OCI-LY3 (cell line): Measurements from ENCODE around the gene SPDEF.

ENCODE experiments used
- H2AFZ ChIP-seq: fragments of 200-600, 300-600 bp; shearing (Covaris generic); 2 replicates; pipeline ENCODE4 v1.6.0; 2014; ENCODE audit warnings: antibody characterized with exemption, low read depth, low read length
- H3K27ac ChIP-seq: fragments of 200-600, 300-600 bp; sonication (generic); 2 replicates; pipeline ENCODE4 v1.5.1; 2014; ENCODE audit warnings: mild to moderate bottlenecking, low read length, moderate library complexity, mixed read lengths
- H3K27me3 ChIP-seq: fragments of 200-600, 300-600 bp; sonication (generic); 2 replicates; pipeline ENCODE4 v1.6.1; 2014; ENCODE audit warnings: low read depth, low read length, mixed read lengths
- H3K36me3 ChIP-seq: fragments of 200-600, 300-600 bp; sonication (generic); replicated peaks from 2 replicates; pipeline ENCODE3; 2014; ENCODE audit warnings: low read depth, low read length, mixed read lengths
- H3K4me1 ChIP-seq: fragments of 300-600, 200-600 bp; sonication (generic); 2 replicates; pipeline ENCODE4 v1.6.1; 2014; ENCODE audit warnings: low read length, mixed read lengths
- H3K4me2 ChIP-seq: fragments of 200-600, 300-600 bp; sonication (generic); 2 replicates; pipeline ENCODE4 v1.6.1; 2014; ENCODE audit warnings: low read length, mixed read lengths
- H3K4me3 ChIP-seq: fragments of 300-600, 200-600 bp; sonication (generic); 2 replicates; pipeline ENCODE4 v1.5.1; 2014; ENCODE audit warnings: antibody characterized with exemption, mild to moderate bottlenecking, low read length, moderate library complexity
- H3K79me2 ChIP-seq: fragments of 300-600, 200-600 bp; shearing (Covaris generic); 2 replicates; pipeline ENCODE4 v1.6.1; 2014; ENCODE audit warnings: mild to moderate bottlenecking, low read length, mixed read lengths
- H3K9ac ChIP-seq: fragments of 300-600, 200-600 bp; shearing (Covaris generic); 2 replicates; pipeline ENCODE4 v1.6.0; 2014; ENCODE audit warnings: mild to moderate bottlenecking, low read length, moderate library complexity
- H3K9me3 ChIP-seq: fragments of 200-600, 300-600 bp; shearing (Covaris generic); 2 replicates; pipeline ENCODE4 v1.6.1; 2014; ENCODE audit warnings: low read length, mixed read lengths; ENCODE audit not compliant: insufficient read depth
- H4K20me1 ChIP-seq: fragments of 200-600, 300-600 bp; sonication (generic); 2 replicates; pipeline ENCODE4 v1.6.1; 2016; ENCODE audit warnings: low read length, mixed read lengths; ENCODE audit not compliant: insufficient read depth
- EZH2phosphoT487 ChIP-seq: fragments of 200-600 bp; shearing (Covaris generic); IDR thresholded peaks from 2 replicates; pipeline ENCODE4 v1.6.1; 2018; ENCODE audit warnings: antibody characterized with exemption, mixed run types, low read depth
- TF ChIP-seq, protein P1 (sequence below): fragments of 200-600, 300-600 bp; sonication (generic); IDR thresholded peaks from 2 replicates; pipeline ENCODE4 v1.5.1; 2014; ENCODE audit warnings: antibody characterized with exemption, low read length, low read depth

SPDEF gene

GRCh38 chr6:34522761-34523160 is 33.4 kb downstream of the SPDEF start:
- no peak overlapping the region for H3K4me2 ChIP-seq
- H3K27ac ChIP-seq, result no peak overlapping the region
- H3K4me3 ChIP-seq, result no peak overlapping the region
- no peaks in the 10 kb centered on the region for H4K20me1 ChIP-seq
- TF ChIP-seq EZH2phosphoT487, result no peak
- TF ChIP-seq, protein P1, sequence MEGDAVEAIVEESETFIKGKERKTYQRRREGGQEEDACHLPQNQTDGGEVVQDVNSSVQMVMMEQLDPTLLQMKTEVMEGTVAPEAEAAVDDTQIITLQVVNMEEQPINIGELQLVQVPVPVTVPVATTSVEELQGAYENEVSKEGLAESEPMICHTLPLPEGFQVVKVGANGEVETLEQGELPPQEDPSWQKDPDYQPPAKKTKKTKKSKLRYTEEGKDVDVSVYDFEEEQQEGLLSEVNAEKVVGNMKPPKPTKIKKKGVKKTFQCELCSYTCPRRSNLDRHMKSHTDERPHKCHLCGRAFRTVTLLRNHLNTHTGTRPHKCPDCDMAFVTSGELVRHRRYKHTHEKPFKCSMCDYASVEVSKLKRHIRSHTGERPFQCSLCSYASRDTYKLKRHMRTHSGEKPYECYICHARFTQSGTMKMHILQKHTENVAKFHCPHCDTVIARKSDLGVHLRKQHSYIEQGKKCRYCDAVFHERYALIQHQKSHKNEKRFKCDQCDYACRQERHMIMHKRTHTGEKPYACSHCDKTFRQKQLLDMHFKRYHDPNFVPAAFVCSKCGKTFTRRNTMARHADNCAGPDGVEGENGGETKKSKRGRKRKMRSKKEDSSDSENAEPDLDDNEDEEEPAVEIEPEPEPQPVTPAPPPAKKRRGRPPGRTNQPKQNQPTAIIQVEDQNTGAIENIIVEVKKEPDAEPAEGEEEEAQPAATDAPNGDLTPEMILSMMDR, result no peak
- no peaks in the 10 kb centered on the region for H3K79me2 ChIP-seq
- no peak overlapping the region for H2AFZ ChIP-seq
- peaks cover 9% of the 10 kb centered on the region for H3K4me1 ChIP-seq
- H3K9me3 ChIP-seq, result no peaks in the 10 kb centered on the region
- no peaks in the 10 kb centered on the region for H3K27me3 ChIP-seq
- H3K9ac ChIP-seq, result no peak overlapping the region
- H3K36me3 ChIP-seq, result no peaks in the 10 kb centered on the region

- no peak overlapping the region for H3K4me3 ChIP-seq
- no peaks in the 10 kb centered on the region for H4K20me1 ChIP-seq
- H3K27ac ChIP-seq, result no peak overlapping the region
- no peak overlapping the region for H3K4me2 ChIP-seq
- no peak overlapping the region for H3K9ac ChIP-seq
- H3K27me3 ChIP-seq, result no peaks in the 10 kb centered on the region
- H2AFZ ChIP-seq, result no peak overlapping the region
- TF ChIP-seq EZH2phosphoT487, result no peak
- TF ChIP-seq, protein P1, result no peak
- H3K4me1 ChIP-seq, result peaks cover 4% of the 10 kb centered on the region
- no peaks in the 10 kb centered on the region for H3K9me3 ChIP-seq
- no peaks in the 10 kb centered on the region for H3K36me3 ChIP-seq
- no peaks in the 10 kb centered on the region for H3K79me2 ChIP-seq
Measured at GRCh38 chr6:34521463-34522285, 34.5 kb downstream of the SPDEF start.

DNA sequence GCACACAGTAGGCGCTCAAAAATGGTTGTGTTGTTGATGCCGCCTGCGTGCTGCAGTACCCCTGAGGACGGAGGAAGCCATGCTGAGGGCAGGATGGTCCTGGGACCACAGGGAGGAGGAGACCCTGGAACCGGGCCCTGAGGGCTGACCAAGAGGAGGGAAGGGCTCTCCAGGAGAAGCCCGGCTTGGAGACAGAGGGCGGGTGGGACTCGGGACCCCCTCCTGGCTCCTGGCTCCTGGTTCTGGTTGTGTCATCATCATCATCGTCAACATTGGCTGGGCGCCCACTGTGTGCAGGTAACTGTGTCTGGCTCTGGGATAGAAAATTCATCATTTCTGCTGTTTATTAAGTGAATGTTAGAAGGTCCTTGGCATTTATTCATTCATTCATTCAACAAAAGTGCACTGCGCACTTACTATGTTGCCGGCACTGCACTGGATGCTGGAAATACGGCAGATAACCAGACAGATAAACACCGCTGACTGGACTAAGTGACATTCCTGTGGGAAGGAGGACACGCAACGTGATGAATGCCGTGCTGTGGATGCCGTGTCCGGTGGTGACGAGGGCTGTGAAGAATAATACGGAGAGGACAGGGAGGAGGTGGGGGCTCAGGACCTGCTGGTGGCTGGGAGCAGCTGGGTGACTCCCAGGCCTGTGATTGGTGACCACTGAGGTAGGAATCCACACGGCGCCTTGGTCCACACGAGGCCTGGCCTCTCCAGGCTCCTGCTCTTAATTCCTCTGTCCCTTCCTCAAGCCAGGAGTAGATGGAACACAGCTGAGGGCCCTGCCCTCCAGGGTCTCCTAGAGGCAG is 35.3 kb downstream of the SPDEF start:
- H3K27me3 ChIP-seq, result no peaks in the 10 kb centered on the region
- H3K9me3 ChIP-seq, result no peaks in the 10 kb centered on the region
- H3K36me3 ChIP-seq, result no peaks in the 10 kb centered on the region
- no peak overlapping the region for H3K27ac ChIP-seq
- no peaks in the 10 kb centered on the region for H3K79me2 ChIP-seq
- no peak overlapping the region for H2AFZ ChIP-seq
- H3K4me2 ChIP-seq, result no peak overlapping the region
- no peaks in the 10 kb centered on the region for H4K20me1 ChIP-seq
- H3K4me1 ChIP-seq, result no peaks in the 10 kb centered on the region
- H3K4me3 ChIP-seq, result no peak overlapping the region
- no peak overlapping the region for H3K9ac ChIP-seq
- no peak for TF ChIP-seq EZH2phosphoT487
- TF ChIP-seq, protein P1, result no peak

DNA sequence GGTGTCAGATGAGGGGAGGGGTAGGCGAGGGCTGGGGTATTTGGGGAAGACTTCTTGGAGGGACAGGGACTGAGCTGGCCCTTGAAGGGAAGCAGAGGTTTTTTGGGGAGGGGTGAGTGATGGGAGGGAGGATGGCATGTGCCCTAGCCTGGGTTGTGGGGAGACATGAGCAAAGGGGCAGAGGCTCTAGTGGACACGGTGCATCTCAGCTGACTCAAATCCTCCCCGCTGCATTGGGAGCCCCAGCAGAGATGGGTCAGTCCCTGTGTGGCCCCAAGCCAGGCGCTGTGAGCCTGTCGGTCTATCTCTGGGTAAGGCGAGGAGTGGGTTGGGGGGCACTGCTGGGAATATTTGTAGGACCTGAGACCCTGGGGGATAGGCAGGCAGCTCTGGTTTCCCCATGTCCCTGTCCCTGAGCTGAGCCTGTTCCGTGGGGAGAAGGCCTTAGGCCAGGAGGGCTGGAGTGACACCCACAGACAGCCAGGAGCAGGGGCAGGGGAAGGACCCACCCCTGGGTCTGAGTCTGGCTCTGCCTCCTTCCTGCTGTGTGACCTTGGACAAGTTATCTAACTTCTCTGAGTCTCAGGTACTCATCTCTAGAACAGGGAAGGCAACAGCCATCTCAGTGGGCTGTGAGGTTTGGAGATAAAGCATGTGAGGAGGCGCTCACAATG is 36.0 kb downstream of the SPDEF start:
- no peak overlapping the region for H3K4me2 ChIP-seq
- no peaks in the 10 kb centered on the region for H3K79me2 ChIP-seq
- no peak overlapping the region for H2AFZ ChIP-seq
- no peak overlapping the region for H3K9ac ChIP-seq
- no peaks in the 10 kb centered on the region for H3K27me3 ChIP-seq
- H3K27ac ChIP-seq, result no peak overlapping the region
- H3K4me3 ChIP-seq, result no peak overlapping the region
- H3K36me3 ChIP-seq, result no peaks in the 10 kb centered on the region
- no peaks in the 10 kb centered on the region for H3K9me3 ChIP-seq
- H3K4me1 ChIP-seq, result no peaks in the 10 kb centered on the region
- no peaks in the 10 kb centered on the region for H4K20me1 ChIP-seq
- TF ChIP-seq EZH2phosphoT487, result no peak
- TF ChIP-seq, protein P1, result no peak
